Measurements from ENCODE around the gene NKX2-1. TPM values are rescaled to one million over a fixed set of nuclear protein-coding genes. Genes with fewer than 3 reads are reported as not detected.
"Not testable (repeated sequence)": the region's sequence is repeated elsewhere in the genome, so short reads cannot be mapped to it uniquely, and the experiment has no call there.

NKX2-1 gene
- total RNA-seq, 2 experiments from 2014 or later: not detected

DNA sequence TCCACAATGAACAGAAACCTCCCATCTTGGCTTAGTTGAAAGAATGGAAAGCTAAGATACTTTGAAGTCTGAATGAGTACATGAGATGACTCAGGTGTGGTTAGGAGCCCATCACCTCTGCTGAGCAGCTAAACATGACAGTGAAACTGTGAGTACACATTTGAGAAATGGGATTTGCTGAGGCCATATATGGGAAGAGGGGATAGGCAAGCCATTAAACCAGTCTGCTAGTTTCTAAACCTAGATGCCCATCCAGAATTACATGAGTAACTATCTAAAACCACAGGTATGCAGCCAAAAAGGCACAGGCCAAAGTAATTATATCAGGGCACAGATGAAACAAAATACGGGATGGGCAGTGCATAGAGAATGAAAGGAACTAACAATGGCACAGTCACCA is 41.2 kb downstream of the NKX2-1 start:
- H3K27ac ChIP-seq (ENCODE audit: low read depth in 1 of 2, low read length in 2 of 2): no peak overlapping the region
- intact Hi-C loops (cut with DNase I, micrococcal nuclease): no loop called here
- H3K27ac Mint-ChIP-seq: no peak overlapping the region
- H3K4me3 ChIP-seq (ENCODE audit: low read length): no peak overlapping the region
- POLR2A ChIA-PET: no interaction called here
- ATAC-seq (ENCODE audit: poor library complexity) (no peak), DNase-seq (no peak)
- CTCF ChIA-PET: no interaction called here
- H3K4me3 Mint-ChIP-seq: no peak overlapping the region
- H3K9me3 ChIP-seq (ENCODE audit: control insufficient read depth in 1 of 2, insufficient read depth in 1 of 2, low read length in 2 of 2): no peaks in the 10 kb centered on the region
- no peaks in the 10 kb centered on the region for H3K36me3 ChIP-seq (ENCODE audit: insufficient read depth, low read length)
- no peak for TF ChIP-seq CTCF (IDR thresholded peaks at IDR 0.05)
- peaks cover 19% of the 10 kb centered on the region for H3K27me3 Mint-ChIP-seq
- H3K9me3 Mint-ChIP-seq: no peaks in the 10 kb centered on the region
- no peaks in the 10 kb centered on the region for H3K36me3 Mint-ChIP-seq (ENCODE audit: low read depth)
- no peaks in the 10 kb centered on the region for H3K4me1 Mint-ChIP-seq (ENCODE audit: low read depth)
- peaks cover 0 to 2% of the 10 kb centered on the region in 2 experiments for H3K27me3 ChIP-seq (ENCODE audit: control insufficient read depth in 1 of 2, insufficient read depth in 2 of 2, low read length in 2 of 2)
- no peaks in the 10 kb centered on the region for H3K4me1 ChIP-seq (ENCODE audit: insufficient read depth, low read length)

- CTCF ChIA-PET: no interaction called here
- no peak for TF ChIP-seq CTCF (IDR thresholded peaks at IDR 0.05)
- H3K27me3 ChIP-seq (ENCODE audit: control insufficient read depth in 1 of 2, insufficient read depth in 2 of 2, low read length in 2 of 2): no peaks in the 10 kb centered on the region
- Mint-ChIP-seq H3K4me3 (no peak overlapping the region), H3K27ac (no peak overlapping the region), H3K27me3 (peaks cover 11% of the 10 kb centered on the region), H3K9me3 (no peaks in the 10 kb centered on the region), H3K4me1 (ENCODE audit: low read depth) (no peaks in the 10 kb centered on the region), H3K36me3 (ENCODE audit: low read depth) (no peaks in the 10 kb centered on the region)
- H3K4me3 ChIP-seq (ENCODE audit: low read length): no peak overlapping the region
- no peak overlapping the region for H3K27ac ChIP-seq (ENCODE audit: low read depth in 1 of 2, low read length in 2 of 2)
- DNase-seq (no peak), ATAC-seq (ENCODE audit: poor library complexity) (no peak)
- intact Hi-C loops (cut with DNase I, micrococcal nuclease): no loop called here
- no peaks in the 10 kb centered on the region for H3K9me3 ChIP-seq (ENCODE audit: control insufficient read depth in 1 of 2, insufficient read depth in 1 of 2, low read length in 2 of 2)
- H3K36me3 ChIP-seq (ENCODE audit: insufficient read depth, low read length): no peaks in the 10 kb centered on the region
- no peaks in the 10 kb centered on the region for H3K4me1 ChIP-seq (ENCODE audit: insufficient read depth, low read length)
- POLR2A ChIA-PET: no interaction called here
Measured at GRCh38 chr14:36477266-36477665, 42.8 kb downstream of the NKX2-1 start.

GRCh38 chr14:36476061-36476460 is 44.0 kb downstream of the NKX2-1 start:
- POLR2A ChIA-PET; H3K36me3 Mint-ChIP-seq (ENCODE audit: low read depth); DNase-seq; H3K4me3 Mint-ChIP-seq; H3K9me3 ChIP-seq (ENCODE audit: control insufficient read depth in 1 of 2, insufficient read depth in 1 of 2, low read length in 2 of 2); H3K4me1 Mint-ChIP-seq (ENCODE audit: low read depth); intact Hi-C loops (cut with DNase I, micrococcal nuclease); H3K9me3 Mint-ChIP-seq; H3K27ac ChIP-seq (ENCODE audit: low read depth in 1 of 2, low read length in 2 of 2); H3K4me1 ChIP-seq (ENCODE audit: insufficient read depth, low read length); H3K27me3 ChIP-seq (ENCODE audit: control insufficient read depth in 1 of 2, insufficient read depth in 2 of 2, low read length in 2 of 2); H3K36me3 ChIP-seq (ENCODE audit: insufficient read depth, low read length); H3K4me3 ChIP-seq (ENCODE audit: low read length); CTCF ChIA-PET; H3K27ac Mint-ChIP-seq; ATAC-seq (ENCODE audit: poor library complexity): not testable (repeated sequence)
- peaks cover 11% of the 10 kb centered on the region for H3K27me3 Mint-ChIP-seq

DNA sequence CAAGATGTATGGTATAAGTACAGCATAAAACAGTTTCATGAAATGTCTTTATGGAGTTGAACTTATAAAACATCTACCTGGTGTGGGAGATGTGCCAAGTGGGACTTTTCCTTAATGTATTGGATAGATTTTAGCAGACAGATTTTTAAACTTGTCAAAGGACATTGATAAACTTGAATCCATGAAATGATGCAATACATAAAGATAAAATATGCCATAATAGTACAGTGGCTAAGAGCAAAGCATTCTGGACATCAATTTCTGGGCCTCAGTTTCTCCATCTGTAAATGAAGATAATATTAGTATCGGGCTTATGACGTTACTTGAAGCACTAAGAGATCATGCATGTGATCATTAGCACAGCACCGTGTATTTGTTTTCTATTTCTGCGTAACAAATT is 45.4 kb downstream of the NKX2-1 start:
- DNase-seq (no peak), ATAC-seq (ENCODE audit: poor library complexity) (no peak)
- Histone ChIP-seq H3K4me1 (ENCODE audit: insufficient read depth, low read length) (no peaks in the 10 kb centered on the region), H3K4me3 (ENCODE audit: low read length) (no peak overlapping the region), H3K27ac (ENCODE audit: low read depth in 1 of 2, low read length in 2 of 2) (no peak overlapping the region), H3K36me3 (ENCODE audit: insufficient read depth, low read length) (no peaks in the 10 kb centered on the region), H3K9me3 (ENCODE audit: control insufficient read depth in 1 of 2, insufficient read depth in 1 of 2, low read length in 2 of 2) (no peaks in the 10 kb centered on the region), H3K27me3 (ENCODE audit: control insufficient read depth in 1 of 2, insufficient read depth in 2 of 2, low read length in 2 of 2) (no peaks in the 10 kb centered on the region)
- H3K4me3 Mint-ChIP-seq: no peak overlapping the region
- no peak for TF ChIP-seq CTCF (IDR thresholded peaks at IDR 0.05)
- no peaks in the 10 kb centered on the region for H3K36me3 Mint-ChIP-seq (ENCODE audit: low read depth)
- H3K27ac Mint-ChIP-seq: no peak overlapping the region
- intact Hi-C loops (cut with DNase I, micrococcal nuclease): no loop called here
- peaks cover 12% of the 10 kb centered on the region for H3K27me3 Mint-ChIP-seq
- CTCF ChIA-PET: no interaction called here
- no peaks in the 10 kb centered on the region for H3K9me3 Mint-ChIP-seq
- POLR2A ChIA-PET: no interaction called here
- no peaks in the 10 kb centered on the region for H3K4me1 Mint-ChIP-seq (ENCODE audit: low read depth)
